22Rv1 (cell line): ENCODE measurements around the gene TMEM151B.

Source experiments
- ZFX ChIP-seq: fragments of 450-650 bp; IDR thresholded peaks from 2 replicates; pipeline ENCODE4 v1.6.1; 2017; ENCODE audit warnings: antibody characterized with exemption, borderline replicate concordance
- TF ChIP-seq, protein P1 (sequence below): fragments of 450-650 bp; IDR thresholded peaks from 2 replicates; pipeline ENCODE4 v1.5.1; 2017; ENCODE audit warnings: mild to moderate bottlenecking

DNA sequence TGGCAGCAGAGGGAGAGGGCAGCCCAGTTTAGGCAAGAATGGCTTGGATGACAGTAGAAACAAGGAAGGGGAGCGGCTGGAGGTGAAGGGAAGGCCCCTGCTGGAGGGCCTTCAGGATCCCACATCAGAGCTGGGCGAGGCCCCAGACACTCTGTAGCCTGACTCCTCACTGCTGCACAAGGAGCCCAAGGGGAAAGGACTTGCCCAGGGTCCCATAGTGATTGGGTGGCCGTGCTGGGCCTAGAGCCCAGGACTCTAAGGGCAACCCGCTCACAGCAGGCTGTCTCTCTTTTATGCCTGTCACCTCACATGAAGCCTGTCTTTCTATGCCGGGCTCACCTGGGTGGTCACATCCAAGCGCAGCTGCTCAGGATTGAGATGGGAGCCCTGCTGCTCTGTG lies 33.6 kb downstream of the TMEM151B start:
- no peak for TF ChIP-seq ZFX
- TF ChIP-seq, protein P1, sequence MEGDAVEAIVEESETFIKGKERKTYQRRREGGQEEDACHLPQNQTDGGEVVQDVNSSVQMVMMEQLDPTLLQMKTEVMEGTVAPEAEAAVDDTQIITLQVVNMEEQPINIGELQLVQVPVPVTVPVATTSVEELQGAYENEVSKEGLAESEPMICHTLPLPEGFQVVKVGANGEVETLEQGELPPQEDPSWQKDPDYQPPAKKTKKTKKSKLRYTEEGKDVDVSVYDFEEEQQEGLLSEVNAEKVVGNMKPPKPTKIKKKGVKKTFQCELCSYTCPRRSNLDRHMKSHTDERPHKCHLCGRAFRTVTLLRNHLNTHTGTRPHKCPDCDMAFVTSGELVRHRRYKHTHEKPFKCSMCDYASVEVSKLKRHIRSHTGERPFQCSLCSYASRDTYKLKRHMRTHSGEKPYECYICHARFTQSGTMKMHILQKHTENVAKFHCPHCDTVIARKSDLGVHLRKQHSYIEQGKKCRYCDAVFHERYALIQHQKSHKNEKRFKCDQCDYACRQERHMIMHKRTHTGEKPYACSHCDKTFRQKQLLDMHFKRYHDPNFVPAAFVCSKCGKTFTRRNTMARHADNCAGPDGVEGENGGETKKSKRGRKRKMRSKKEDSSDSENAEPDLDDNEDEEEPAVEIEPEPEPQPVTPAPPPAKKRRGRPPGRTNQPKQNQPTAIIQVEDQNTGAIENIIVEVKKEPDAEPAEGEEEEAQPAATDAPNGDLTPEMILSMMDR, result no peak
